AG10803 (cell line): ENCODE results near the gene A2M.

Experiments used
- DNase-seq: peaks from one replicate; pipeline ENCODE4 v3.0.0; 2010; ENCODE audit warnings: low read depth
- H3K4me3 ChIP-seq: 2 replicates; pipeline ENCODE4 v1.5.1; 2011; ENCODE audit warnings: mild to moderate bottlenecking, low read length, control low read depth
- TF ChIP-seq, protein P1 (sequence below): conservative IDR thresholded peaks from 2 replicates; pipeline ENCODE4 v1.5.1; 2011; ENCODE audit warnings: mild to moderate bottlenecking, low read length, control low read depth, inconsistent platforms

Gene A2M

DNA sequence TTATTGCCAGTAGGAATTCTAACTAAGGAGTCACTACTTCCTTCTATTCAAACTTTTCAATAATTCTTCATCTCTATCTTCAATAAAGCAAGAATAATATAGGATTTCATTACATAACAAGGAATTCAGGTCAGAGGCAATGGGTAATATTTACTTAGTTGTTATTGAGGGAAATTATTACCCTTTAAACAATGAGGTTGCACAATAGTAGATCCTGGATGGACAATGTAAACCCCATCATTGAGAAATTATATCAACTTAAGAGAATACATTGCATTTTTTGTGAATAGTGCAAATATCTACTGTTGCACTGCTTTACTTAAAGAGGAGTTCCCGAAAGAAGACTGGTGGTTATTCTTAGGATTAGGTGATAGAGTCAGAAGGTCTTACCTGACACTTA lies 43.8 kb downstream of the A2M start:
- DNase-seq, result no peak
- TF ChIP-seq, protein P1, sequence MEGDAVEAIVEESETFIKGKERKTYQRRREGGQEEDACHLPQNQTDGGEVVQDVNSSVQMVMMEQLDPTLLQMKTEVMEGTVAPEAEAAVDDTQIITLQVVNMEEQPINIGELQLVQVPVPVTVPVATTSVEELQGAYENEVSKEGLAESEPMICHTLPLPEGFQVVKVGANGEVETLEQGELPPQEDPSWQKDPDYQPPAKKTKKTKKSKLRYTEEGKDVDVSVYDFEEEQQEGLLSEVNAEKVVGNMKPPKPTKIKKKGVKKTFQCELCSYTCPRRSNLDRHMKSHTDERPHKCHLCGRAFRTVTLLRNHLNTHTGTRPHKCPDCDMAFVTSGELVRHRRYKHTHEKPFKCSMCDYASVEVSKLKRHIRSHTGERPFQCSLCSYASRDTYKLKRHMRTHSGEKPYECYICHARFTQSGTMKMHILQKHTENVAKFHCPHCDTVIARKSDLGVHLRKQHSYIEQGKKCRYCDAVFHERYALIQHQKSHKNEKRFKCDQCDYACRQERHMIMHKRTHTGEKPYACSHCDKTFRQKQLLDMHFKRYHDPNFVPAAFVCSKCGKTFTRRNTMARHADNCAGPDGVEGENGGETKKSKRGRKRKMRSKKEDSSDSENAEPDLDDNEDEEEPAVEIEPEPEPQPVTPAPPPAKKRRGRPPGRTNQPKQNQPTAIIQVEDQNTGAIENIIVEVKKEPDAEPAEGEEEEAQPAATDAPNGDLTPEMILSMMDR, result no peak

DNA sequence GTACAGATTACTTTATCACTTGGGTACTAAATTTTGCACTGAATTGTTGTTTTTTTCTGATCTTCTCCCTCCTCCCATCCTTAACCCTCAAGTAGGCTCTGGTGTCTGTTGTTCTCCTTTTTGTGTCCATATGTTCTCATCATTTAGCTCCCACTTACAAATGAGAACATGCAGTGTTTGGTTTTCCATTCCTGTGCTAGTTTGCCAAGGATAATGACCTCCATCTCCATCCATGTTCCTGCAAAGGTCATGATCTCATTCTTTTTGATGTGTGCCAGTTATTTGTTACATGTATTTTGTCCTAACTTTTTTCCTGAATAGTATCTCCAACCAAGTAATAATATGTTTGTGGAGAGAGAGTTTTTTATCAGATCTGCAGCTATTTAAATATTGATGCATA lies 44.2 kb downstream of the A2M start:
- no peak for DNase-seq
- no peak overlapping the region for H3K4me3 ChIP-seq
- TF ChIP-seq, protein P1, result no peak

More for the DNA sequence above, 43.8 kb downstream of the A2M start:
- no peak overlapping the region for H3K4me3 ChIP-seq

DNA sequence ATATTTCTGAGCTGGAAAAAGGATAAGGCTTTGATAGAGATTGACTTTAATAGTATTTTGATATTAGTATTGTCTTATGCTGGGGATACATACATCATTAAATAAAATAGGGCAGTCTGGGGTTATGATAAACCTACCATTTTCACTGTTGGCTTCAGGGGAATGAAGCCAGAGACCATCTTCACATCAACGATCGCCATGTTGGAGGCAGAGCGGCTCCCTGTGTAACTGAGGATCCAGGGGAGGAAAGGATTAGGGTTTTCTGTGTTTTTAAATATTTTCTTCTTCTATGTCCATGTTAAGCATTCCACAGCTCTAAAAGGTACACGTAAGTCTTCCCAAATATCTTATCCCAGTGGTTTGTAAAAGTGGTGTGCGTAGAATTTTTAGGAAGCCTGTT lies 45.4 kb downstream of the A2M start:
- DNase-seq, result no peak
- TF ChIP-seq, protein P1, result no peak

DNA sequence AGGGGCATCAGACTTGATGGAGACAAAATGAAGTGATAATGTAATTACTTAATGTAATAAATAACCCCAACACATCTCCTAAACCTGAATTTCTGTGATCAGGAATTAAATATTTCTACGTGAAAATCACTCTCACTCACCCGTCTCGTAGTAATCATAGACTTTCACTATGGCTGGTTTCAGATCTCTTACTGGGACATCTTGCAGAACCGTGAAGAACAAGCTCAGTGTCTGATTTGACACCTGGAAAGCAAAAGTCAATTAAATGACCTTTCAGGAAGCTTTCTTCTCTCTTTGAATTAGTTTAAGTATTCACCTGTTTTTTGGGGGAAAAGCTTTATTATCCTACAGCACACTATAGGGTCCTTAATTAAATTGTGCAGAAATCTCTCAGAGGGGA lies 47.1 kb downstream of the A2M start:
- no peak for DNase-seq
- H3K4me3 ChIP-seq, result no peak overlapping the region
- TF ChIP-seq, protein P1, result no peak

More for the DNA sequence above, 45.4 kb downstream of the A2M start:
- H3K4me3 ChIP-seq, result no peak overlapping the region

DNA sequence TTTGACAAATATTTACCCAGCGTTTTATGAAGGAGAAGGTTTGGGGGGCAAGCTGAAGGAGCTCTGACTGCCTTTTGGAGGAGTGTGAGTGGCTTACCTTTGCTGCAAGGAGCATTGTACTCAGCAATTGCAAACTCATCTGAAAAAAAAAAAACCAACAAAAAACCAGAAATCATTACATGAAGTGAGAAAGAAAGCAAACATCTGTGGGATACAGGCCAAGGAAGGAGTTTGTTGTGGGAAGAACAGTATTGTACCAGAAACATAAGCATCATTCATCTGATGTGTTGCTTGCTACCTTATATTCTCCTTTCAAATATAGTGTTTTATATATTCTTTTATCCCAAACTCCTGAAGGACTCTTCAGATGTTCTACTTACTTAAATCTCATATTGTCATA lies 47.6 kb downstream of the A2M start:
- H3K4me3 ChIP-seq, result no peak overlapping the region
- no peak for DNase-seq
- TF ChIP-seq, protein P1, result no peak

DNA sequence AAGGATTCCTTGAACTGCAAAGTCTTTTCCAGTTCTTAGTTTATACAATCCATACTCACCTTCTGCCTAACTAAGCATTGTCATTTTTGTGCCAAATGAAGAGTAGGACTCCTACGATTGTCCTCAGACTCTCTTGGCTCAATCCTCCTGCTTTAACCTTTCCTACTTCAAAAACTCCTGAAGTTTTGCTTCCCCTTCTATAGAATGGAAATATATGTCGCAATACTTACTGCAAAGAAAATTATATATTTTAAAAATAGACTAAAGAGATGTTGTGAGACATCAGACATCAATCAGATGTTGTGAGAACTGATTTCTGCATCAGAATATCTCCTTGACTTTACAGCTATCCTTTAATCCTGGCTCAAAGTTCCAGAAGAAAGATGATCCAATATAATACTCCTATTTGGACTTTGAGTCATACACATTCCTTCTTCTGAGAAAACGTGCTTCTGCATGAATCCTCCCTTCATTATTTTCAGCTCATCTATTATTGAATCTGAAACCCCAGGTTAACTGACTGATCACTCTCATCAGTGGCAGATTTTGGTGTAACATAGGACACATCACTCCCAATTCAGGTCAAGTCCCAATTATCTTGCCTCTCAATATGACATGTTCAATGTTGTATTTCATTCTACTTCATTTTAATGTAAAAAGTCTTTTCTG lies 48.8 kb downstream of the A2M start:
- no peak overlapping the region for H3K4me3 ChIP-seq
- TF ChIP-seq, protein P1, result no peak
- DNase-seq, result no peak

DNA sequence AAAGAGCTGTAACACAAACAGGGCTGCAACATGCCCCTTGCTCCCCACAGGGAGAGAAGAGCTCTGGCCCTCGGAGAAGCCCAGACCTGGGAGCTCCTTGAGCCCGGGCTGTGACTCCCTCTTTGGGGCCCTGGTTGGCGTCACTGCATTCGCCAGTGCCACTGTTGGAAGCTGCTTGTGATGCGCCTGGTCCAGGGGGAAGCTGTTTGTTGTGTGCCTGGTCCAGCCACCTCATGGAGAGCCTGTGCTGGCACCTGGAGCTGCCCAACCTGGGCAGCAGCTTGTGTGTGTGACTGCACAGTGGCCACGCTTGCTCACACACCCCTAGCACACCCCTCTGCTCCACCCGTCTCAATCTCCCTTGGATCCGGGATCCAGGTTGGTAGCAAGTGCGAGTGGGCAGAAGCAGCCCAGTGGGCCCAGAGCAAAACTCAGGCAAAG lies 49.5 kb downstream of the A2M start:
- no peak for DNase-seq
- TF ChIP-seq, protein P1, result no peak
- H3K4me3 ChIP-seq, result no peak overlapping the region
